GM12872 (cell line): ENCODE measurements around the gene FSIP1.

Experiments
- CTCF ChIP-seq: IDR thresholded peaks from 3 replicates; pipeline ENCODE4 v1.5.1; 2011; ENCODE audit warnings: low read depth, mild to moderate bottlenecking, low read length, moderate library complexity; ENCODE audit not compliant: insufficient read depth

The FSIP1 gene

GRCh38 chr15:39782441-39783138, at the start of gene FSIP1:
FSIP1 (minus strand) TSS chr15:39782841; CDS start chr15:39776524, 6,317 bp downstream.
- TF ChIP-seq CTCF: no peak

- TF ChIP-seq CTCF: no peak
These were observed 47.5 kb upstream of the FSIP1 start for GRCh38 chr15:39830166-39830565.

GRCh38 chr15:39828374-39828931, 45.8 kb upstream of the FSIP1 start:
- no peak for TF ChIP-seq CTCF

DNA sequence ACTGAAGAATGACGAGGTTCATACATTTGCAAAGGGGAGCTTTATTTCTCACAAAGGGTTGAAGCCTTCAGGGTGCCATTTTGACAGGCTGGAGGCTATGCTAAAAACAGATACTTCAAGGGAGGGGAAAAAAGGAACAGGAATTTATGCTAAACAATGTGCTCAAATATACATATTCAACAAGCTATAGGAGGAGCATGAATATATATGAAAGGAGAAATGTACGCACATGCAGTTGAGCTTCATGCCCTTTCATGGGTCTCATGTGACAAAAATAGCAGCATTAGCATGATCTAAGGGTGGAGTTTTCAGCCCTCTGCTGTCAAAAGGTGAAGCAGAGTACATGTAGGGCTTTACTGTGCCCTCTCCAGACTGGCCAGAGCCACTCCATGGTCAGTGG, 44.3 kb upstream of the FSIP1 start:
- TF ChIP-seq CTCF: no peak

DNA sequence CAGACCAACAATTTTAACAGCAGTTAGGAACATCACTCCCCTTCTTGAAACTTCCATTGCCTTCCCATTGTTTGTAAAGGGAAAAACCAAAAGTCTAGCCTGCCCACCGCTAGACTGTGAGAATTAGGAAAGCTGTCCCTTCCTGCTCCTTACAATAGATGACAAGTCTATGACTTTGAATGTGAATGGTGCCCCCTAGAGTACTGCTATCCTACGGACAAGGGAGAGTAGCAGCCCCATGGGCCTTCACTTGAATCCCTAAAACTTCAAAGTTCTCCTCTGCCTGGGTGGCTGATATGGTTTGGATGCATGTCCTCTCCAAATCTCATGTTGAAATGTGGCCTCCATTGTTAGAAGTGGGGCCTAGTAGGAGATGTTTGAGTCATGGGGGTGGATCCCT, 41.0 kb upstream of the FSIP1 start:
- TF ChIP-seq CTCF: no peak

DNA sequence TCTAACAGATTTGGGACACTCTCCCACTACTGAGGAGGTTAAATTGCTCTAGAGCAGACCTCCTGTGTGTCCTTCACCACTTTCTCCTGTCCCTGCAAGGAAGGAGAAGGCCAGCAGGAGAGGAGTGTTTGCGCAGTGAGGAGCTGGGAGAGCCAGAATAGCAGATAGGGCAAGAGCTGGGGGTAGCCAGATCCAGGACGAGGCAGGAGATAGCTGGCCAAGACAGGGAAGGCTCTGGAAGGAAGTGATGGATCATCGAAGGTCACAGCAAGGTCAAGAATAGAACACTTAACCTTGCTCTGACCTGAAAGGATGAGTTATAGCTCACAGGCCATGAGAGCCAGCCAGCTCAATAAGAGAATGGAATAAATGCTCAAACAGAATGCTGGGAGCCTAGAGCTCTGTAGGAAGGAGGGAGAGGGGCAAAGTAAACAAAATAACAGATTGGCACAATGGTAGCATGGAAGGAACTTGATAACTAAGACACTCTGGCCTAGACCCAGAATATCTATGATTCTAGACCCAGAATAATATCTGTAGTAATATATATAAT, 37.5 kb upstream of the FSIP1 start:
- no peak for TF ChIP-seq CTCF

- TF ChIP-seq CTCF: no peak
These were observed 36.9 kb upstream of the FSIP1 start for GRCh38 chr15:39819533-39819932.
